A673 (cell line): Measurements from ENCODE around the gene SPATS1. TPM values are rescaled to one million over a fixed set of nuclear protein-coding genes. Genes with fewer than 3 reads are reported as not detected.
A peak's percentile ranks its signal among the peaks of the same experiment; 100 is the strongest.

Experiments
- BruUV-seq: library from RNA; stranded (reverse); fragments of 400-500 nt; replicated peaks from 2 replicates; lab custom pipeline; 2021; lab: Mats Ljungman, UMichigan
- CTCF ChIA-PET: fragments of 300-600 bp; sonication (Branson Sonifier 250); formaldehyde crosslinking; loops from one replicate; lab custom pipeline; 2022; ENCODE audit warnings: antibody characterized with exemption; lab: Charles Lee
- POLR2A ChIA-PET: fragments of 300-600 bp; sonication (Branson Sonifier 250); formaldehyde crosslinking; loops from one replicate; lab custom pipeline; 2022; ENCODE audit warnings: antibody characterized with exemption; ENCODE audit not compliant: low non-redundant PET; lab: Charles Lee
- DNase-seq: peaks from one replicate; pipeline ENCODE4 v3.0.0-alpha.2; 2015; ENCODE audit warnings: low spot score
- H3K27ac ChIP-seq: fragments of 200-600 bp; sonication (generic); 2 replicates; pipeline ENCODE4 v1.5.1; 2016; ENCODE audit warnings: mixed run types, low read depth, mild to moderate bottlenecking, mixed read lengths, antibody characterized with exemption, low read length; ENCODE audit not compliant: poor library complexity, severe bottlenecking
- H3K27me3 ChIP-seq: fragments of 200-600 bp; sonication (generic); replicated peaks from 2 replicates; pipeline ENCODE4 v1.6.1; 2017; ENCODE audit warnings: mixed run types, low read depth, mild to moderate bottlenecking, mixed read lengths, antibody characterized with exemption, low read length; ENCODE audit not compliant: insufficient read depth, poor library complexity
- H3K36me3 ChIP-seq: fragments of 200-600 bp; sonication (generic); 2 replicates; pipeline ENCODE4 v1.6.1; 2016; ENCODE audit warnings: mixed run types, mild to moderate bottlenecking, mixed read lengths, antibody characterized with exemption, low read length; ENCODE audit not compliant: insufficient read depth, poor library complexity, severe bottlenecking
- H3K4me1 ChIP-seq: fragments of 200-600 bp; sonication (generic); 2 replicates; pipeline ENCODE4 v1.6.1; 2017; ENCODE audit warnings: mixed run types, mild to moderate bottlenecking, mixed read lengths, antibody characterized with exemption, low read length; ENCODE audit not compliant: insufficient read depth, poor library complexity, severe bottlenecking
- H3K4me3 ChIP-seq: fragments of 200-600 bp; sonication (generic); 2 replicates; pipeline ENCODE4 v1.5.1; 2016; ENCODE audit warnings: low read depth, mixed run types, mild to moderate bottlenecking, mixed read lengths, low read length; ENCODE audit not compliant: poor library complexity, severe bottlenecking
- H3K9me3 ChIP-seq: fragments of 200-600 bp; sonication (generic); 2 replicates; pipeline ENCODE4 v1.6.1; 2016; ENCODE audit warnings: mixed run types, low read depth, mild to moderate bottlenecking, mixed read lengths, antibody characterized with exemption, low read length; ENCODE audit not compliant: poor library complexity, severe bottlenecking
- CTCF ChIP-seq: fragments of 300-800, 200-600 bp; sonication (generic); conservative IDR thresholded peaks from 2 replicates; pipeline ENCODE4 v1.5.1; 2017; ENCODE audit warnings: low read depth, mild to moderate bottlenecking, antibody characterized with exemption, low read length, moderate library complexity, mixed read lengths
- EZH2 ChIP-seq: fragments of 200-600 bp; sonication (generic); IDR thresholded peaks from 2 replicates; pipeline ENCODE4 v1.6.1; 2017; ENCODE audit warnings: borderline replicate concordance, low read depth, mild to moderate bottlenecking, mixed read lengths, antibody characterized with exemption, low read length; ENCODE audit not compliant: poor library complexity, severe bottlenecking
- intact Hi-C: fragments of 100-400 bp; cut with micrococcal nuclease; formaldehyde crosslinking; loops from one replicate; pipeline ENCODE4 v1.10.0; 2022; ENCODE audit not compliant: unreplicated experiment
- total RNA-seq: library from RNA; stranded (reverse); gene quantifications from 2 replicates; pipeline ENCODE4 v1.2.3, GENCODE V29; 2021

The SPATS1 gene
- total RNA-seq, 1 experiment from 2014 or later, result not detected

GRCh38 chr6:44386364-44386928, 44.0 kb downstream of the SPATS1 start:
- CTCF ChIA-PET, result interaction anchor here (1.4 kb wide), 1 partner anchor 74 kb away, joined by 6 read pairs; the partner anchor contains the start of gene AARS2
- TF ChIP-seq CTCF, result no peak
- no peak for TF ChIP-seq EZH2
- Histone ChIP-seq H3K4me1 (peaks cover 10% of the 10 kb centered on the region), H3K4me3 (peak overlapping the region; percentile 70), H3K27ac (peak overlapping the region; percentile 97), H3K9me3 (no peaks in the 10 kb centered on the region), H3K27me3 (no peaks in the 10 kb centered on the region), H3K36me3 (peaks cover 10% of the 10 kb centered on the region)
- intact Hi-C loops, result no loop called here
- no peak for DNase-seq
- POLR2A ChIA-PET, result interaction anchor here (0.8 kb wide), 1 partner anchor 73 kb away, joined by 3 read pairs; the partner anchor contains the start of gene AARS2
- BruUV-seq, result no TSS peak

- intact Hi-C loops, result no loop called here
- BruUV-seq, result TSS peak; percentile 87
- ChIA-PET CTCF (interaction anchor here (1.4 kb wide), 1 partner anchor 74 kb away, joined by 6 read pairs; the partner anchor contains the start of gene AARS2), POLR2A (interaction anchor here (0.8 kb wide), 1 partner anchor 74 kb away, joined by 3 read pairs; the partner anchor contains the start of gene AARS2)
- Histone ChIP-seq H3K27me3 (no peaks in the 10 kb centered on the region), H3K4me3 (peak overlapping the region; percentile 70), H3K9me3 (no peaks in the 10 kb centered on the region), H3K4me1 (peaks cover 10% of the 10 kb centered on the region), H3K36me3 (peaks cover 15% of the 10 kb centered on the region), H3K27ac (peak overlapping the region; percentile 97)
- TF ChIP-seq CTCF, result no peak
- no peak for DNase-seq
Measured at GRCh38 chr6:44386929-44387345, 44.5 kb downstream of the SPATS1 start.

- Histone ChIP-seq H3K36me3 (peaks cover 21% of the 10 kb centered on the region), H3K4me1 (peaks cover 10% of the 10 kb centered on the region), H3K27ac (peak within 1 kb of the TSS; percentile 97), H3K27me3 (no peaks in the 10 kb centered on the region), H3K4me3 (peak within 1 kb of the TSS; percentile 70), H3K9me3 (no peaks in the 10 kb centered on the region)
- TF ChIP-seq EZH2, result no peak
- no peak for TF ChIP-seq CTCF
- no TSS peak for BruUV-seq
- intact Hi-C loops, result no loop called here
- ChIA-PET POLR2A (interaction anchor here (0.7 to 0.8 kb wide), 2 partner anchors 75 to 300 kb away, joined by 3 read pairs; partner anchors contain the start of gene AARS2), CTCF (interaction anchor here (1.4 kb wide), 1 partner anchor 75 kb away, joined by 6 read pairs; the partner anchor contains the start of gene AARS2)
- peak; percentile 99 for DNase-seq
Measured at GRCh38 chr6:44387346-44388134, 45.1 kb downstream of the SPATS1 start, which contains the start of gene CDC5L. TSS of gene CDC5L (plus strand) at chr6:44387706. CDS start at chr6:44387824, 118 bp downstream.
